Thyroid gland (tissue), 4 donors: Measurements from ENCODE around the gene TMEM94.

ENCODE experiments used
- CTCF ChIP-seq, 6 experiments: fragments of 200-600 bp in 3 of 6; fragments of 450-650 bp in 3 of 6; sonication (generic) in 3 of 6; IDR thresholded peaks; one replicate each; pipeline ENCODE4 v1.5.1; 2016 to 2019; ENCODE audit warnings: antibody characterized with exemption in 6 of 6, mild to moderate bottlenecking in 2 of 6, inconsistent platforms in 1 of 6, moderate library complexity in 1 of 6
- POLR2A ChIP-seq, 2 donors: fragments of 450-650 bp; IDR thresholded peaks; one replicate each; pipeline ENCODE4 v1.6.1; 2017; ENCODE audit warnings: antibody characterized with exemption in 2 of 2, mild to moderate bottlenecking in 2 of 2, moderate library complexity in 1 of 2

- TF ChIP-seq POLR2A (IDR thresholded peaks at IDR 0.05) = no peak
- no peak for TF ChIP-seq CTCF (IDR thresholded peaks at IDR 0.05)
These were observed 18.3 kb downstream of the TMEM94 start for GRCh38 chr17:75474736-75475135.
